Liver (tissue), 9 donors: ENCODE data around the gene LYPLAL1. TPM values are rescaled to one million over a fixed set of nuclear protein-coding genes. Genes with fewer than 3 reads are reported as not detected.

Experiments used
- DNase-seq: peaks from one replicate; pipeline ENCODE4 v3.0.0-alpha.2; 2017; ENCODE audit warnings: low spot score
- H3K27ac ChIP-seq, 2 donors: one replicate each; pipeline ENCODE4 v1.7.0; 2013; ENCODE audit warnings: inconsistent platforms in 2 of 2, low read length in 2 of 2, control low read depth in 1 of 2, low read depth in 1 of 2, mild to moderate bottlenecking in 1 of 2
- H3K27me3 ChIP-seq, 4 donors: one replicate each; pipeline versions ENCODE4 v1.6.1 to v1.7.0; 2013; ENCODE audit warnings: low read length in 3 of 4, inconsistent platforms in 1 of 4, mild to moderate bottlenecking in 1 of 4, moderate library complexity in 1 of 4; ENCODE audit not compliant: control insufficient read depth in 4 of 4, insufficient read depth in 4 of 4
- H3K36me3 ChIP-seq, 4 donors: one replicate each; pipeline versions ENCODE4 v1.6.1 to v1.7.0; 2013; ENCODE audit warnings: low read length in 3 of 4, mild to moderate bottlenecking in 3 of 4, low read depth in 1 of 4, moderate library complexity in 1 of 4; ENCODE audit not compliant: control insufficient read depth in 4 of 4, insufficient read depth in 3 of 4
- H3K4me1 ChIP-seq, 4 donors: one replicate each; pipeline versions ENCODE4 v1.6.1 to v1.7.0; 2013; ENCODE audit warnings: low read length in 3 of 4, mild to moderate bottlenecking in 3 of 4, moderate library complexity in 1 of 4; ENCODE audit not compliant: control insufficient read depth in 4 of 4, insufficient read depth in 4 of 4
- H3K4me3 ChIP-seq, 3 donors: one replicate each; pipeline versions ENCODE4 v1.6.1 to v1.7.0; 2013; ENCODE audit warnings: low read length in 3 of 3, control low read depth in 1 of 3, low read depth in 1 of 3, mild to moderate bottlenecking in 1 of 3
- H3K9ac ChIP-seq, 2 donors: one replicate each; pipeline ENCODE4 v1.7.0; 2013; ENCODE audit warnings: low read length in 2 of 2, mild to moderate bottlenecking in 2 of 2, moderate library complexity in 2 of 2, control low read depth in 1 of 2, low read depth in 1 of 2
- H3K9me3 ChIP-seq, 4 donors: one replicate each; pipeline versions ENCODE4 v1.6.1 to v1.7.0; 2013; ENCODE audit warnings: low read length in 3 of 4; ENCODE audit not compliant: control insufficient read depth in 4 of 4
- EGR1 ChIP-seq, 2 donors: IDR thresholded peaks; 2 replicates each; pipeline ENCODE4 v1.6.1; 2016 to 2018; ENCODE audit warnings: antibody characterized with exemption in 2 of 2, low read depth in 2 of 2
- FOXA1 ChIP-seq: IDR thresholded peaks from 2 replicates; pipeline ENCODE4 v1.6.1; 2016; ENCODE audit warnings: antibody characterized with exemption
- FOXA2 ChIP-seq: IDR thresholded peaks from 2 replicates; pipeline ENCODE4 v1.6.1; 2016; ENCODE audit warnings: antibody characterized with exemption
- GABPA ChIP-seq, 2 donors: IDR thresholded peaks in 1 of 2; conservative IDR thresholded peaks in 1 of 2; 2 replicates each; pipeline ENCODE4 v1.6.1; 2016; ENCODE audit warnings: antibody characterized with exemption in 2 of 2, mild to moderate bottlenecking in 1 of 2, moderate library complexity in 1 of 2
- HNF4A ChIP-seq, 2 donors: conservative IDR thresholded peaks; 2 replicates each; pipeline ENCODE4 v1.6.1; 2016; ENCODE audit warnings: antibody characterized with exemption in 2 of 2, mild to moderate bottlenecking in 2 of 2
- HNF4G ChIP-seq: IDR thresholded peaks from 2 replicates; pipeline ENCODE4 v1.6.1; 2016; ENCODE audit warnings: antibody characterized with exemption
- JUND ChIP-seq, 2 donors: IDR thresholded peaks; 2 replicates each; pipeline ENCODE4 v1.6.1; 2016; ENCODE audit warnings: antibody characterized with exemption in 2 of 2
- NR2F2 ChIP-seq: IDR thresholded peaks from 2 replicates; pipeline ENCODE4 v1.6.1; 2016; ENCODE audit warnings: antibody characterized with exemption
- RAD21 ChIP-seq, 2 donors: IDR thresholded peaks; 2 replicates each; pipeline ENCODE4 v1.6.1; 2016; ENCODE audit warnings: antibody characterized with exemption in 2 of 2, mild to moderate bottlenecking in 2 of 2
- RXRA ChIP-seq, 2 donors: IDR thresholded peaks; 2 replicates each; pipeline ENCODE4 v1.6.1; 2017 to 2018; ENCODE audit warnings: antibody characterized with exemption in 2 of 2, mild to moderate bottlenecking in 1 of 2
- SP1 ChIP-seq: IDR thresholded peaks from 2 replicates; pipeline ENCODE4 v1.6.1; 2018; ENCODE audit warnings: antibody characterized with exemption, mild to moderate bottlenecking
- YY1 ChIP-seq: IDR thresholded peaks from 2 replicates; pipeline ENCODE4 v1.6.1; 2016; ENCODE audit warnings: antibody characterized with exemption, mild to moderate bottlenecking
- WGBS: extraction: QIAGEN DNeasy Blood & Tissue Kit; methylation state at CpG from one replicate; pipeline ENCODE4 v1.1.7; 2013; 5-methylcytosine and 5-hydroxymethylcytosine counted together
- polyA plus RNA-seq, 2 donors: library from polyadenylated mRNA; stranded (reverse) in 1 of 2; unstranded in 1 of 2; fragments of 200-250 nt in 1 of 2; fragments of >200 nt in 1 of 2; fragmentation: Nextera tagmentation in 1 of 2; extraction: Ambion mirVana in 1 of 2; gene quantifications; one replicate each; pipeline versions ENCODE4 v1.2.1 to v1.2.3, GENCODE V29; 2013 to 2015
- total RNA-seq, 2 donors: library from RNA; depleted of rRNA; stranded (reverse); fragments of >200 nt; gene quantifications; one replicate each; pipeline ENCODE4 v1.2.3, GENCODE V29; 2014
- TF ChIP-seq, protein P1 (sequence below): IDR thresholded peaks from 2 replicates; pipeline ENCODE4 v1.6.1; 2016; ENCODE audit warnings: antibody characterized with exemption
- TF ChIP-seq, protein P2 (sequence below): IDR thresholded peaks from 2 replicates; pipeline ENCODE4 v1.6.1; 2016; ENCODE audit warnings: antibody characterized with exemption
- TF ChIP-seq, protein P3 (sequence below): IDR thresholded peaks from 2 replicates; pipeline ENCODE4 v1.6.1; 2016; ENCODE audit warnings: antibody characterized with exemption, mild to moderate bottlenecking
- donor health status: healthy.
- donor health status: healthy.
- donor health status: healthy.
- donor health status: healthy.
- donor health status: healthy.

Gene LYPLAL1
- total and polyA plus RNA-seq, 4 donors: 10.3 to 57.4 (median 13.7) TPM

DNA sequence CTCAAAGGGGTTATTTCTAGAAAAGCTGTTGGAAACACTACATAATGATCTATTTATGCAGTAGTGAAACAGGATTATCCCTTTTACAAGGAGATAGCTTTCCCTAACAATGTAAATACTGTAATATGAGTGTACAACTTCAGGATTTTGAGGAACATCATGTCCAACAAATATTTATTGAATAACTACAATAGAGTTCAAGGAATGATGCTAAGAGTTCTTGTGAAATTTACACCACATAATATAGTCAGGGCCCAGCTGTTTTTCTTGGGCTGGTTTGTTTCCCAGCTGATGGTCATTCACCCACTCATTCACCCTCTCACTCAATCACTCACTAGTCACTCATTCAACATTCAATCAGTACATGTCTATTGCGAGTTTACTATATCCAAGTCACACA, 12.3 kb upstream of the LYPLAL1 start:
- 96% methylated on average over 1 of the region's 1 CpG for WGBS
- H3K9ac ChIP-seq: no peak overlapping the region
- H3K36me3 ChIP-seq: no peaks in the 10 kb centered on the region
- H3K4me1 ChIP-seq: no peaks in the 10 kb centered on the region
- no peak overlapping the region for H3K27ac ChIP-seq
- no peak overlapping the region for H3K4me3 ChIP-seq
- no peaks in the 10 kb centered on the region for H3K9me3 ChIP-seq
- no peaks in the 10 kb centered on the region for H3K27me3 ChIP-seq
- DNase-seq: no peak
- TF ChIP-seq FOXA2 (no peak), FOXA1 (no peak), EGR1 (IDR thresholded peaks at IDR 0.05; ENCODE audit: low read depth in 2 of 2) (no peak), GABPA (IDR thresholded peaks at IDR 0.05 in 1 of 2, conservative IDR thresholded peaks at IDR 0.05 in 1 of 2) (no peak), YY1 (no peak), RAD21 (IDR thresholded peaks at IDR 0.05) (no peak), HNF4A (conservative IDR thresholded peaks at IDR 0.05) (no peak), HNF4G (no peak), RXRA (IDR thresholded peaks at IDR 0.05) (no peak), JUND (IDR thresholded peaks at IDR 0.05) (no peak), SP1 (no peak)
- TF ChIP-seq, protein P1, sequence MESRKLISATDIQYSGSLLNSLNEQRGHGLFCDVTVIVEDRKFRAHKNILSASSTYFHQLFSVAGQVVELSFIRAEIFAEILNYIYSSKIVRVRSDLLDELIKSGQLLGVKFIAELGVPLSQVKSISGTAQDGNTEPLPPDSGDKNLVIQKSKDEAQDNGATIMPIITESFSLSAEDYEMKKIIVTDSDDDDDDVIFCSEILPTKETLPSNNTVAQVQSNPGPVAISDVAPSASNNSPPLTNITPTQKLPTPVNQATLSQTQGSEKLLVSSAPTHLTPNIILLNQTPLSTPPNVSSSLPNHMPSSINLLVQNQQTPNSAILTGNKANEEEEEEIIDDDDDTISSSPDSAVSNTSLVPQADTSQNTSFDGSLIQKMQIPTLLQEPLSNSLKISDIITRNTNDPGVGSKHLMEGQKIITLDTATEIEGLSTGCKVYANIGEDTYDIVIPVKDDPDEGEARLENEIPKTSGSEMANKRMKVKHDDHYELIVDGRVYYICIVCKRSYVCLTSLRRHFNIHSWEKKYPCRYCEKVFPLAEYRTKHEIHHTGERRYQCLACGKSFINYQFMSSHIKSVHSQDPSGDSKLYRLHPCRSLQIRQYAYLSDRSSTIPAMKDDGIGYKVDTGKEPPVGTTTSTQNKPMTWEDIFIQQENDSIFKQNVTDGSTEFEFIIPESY: no peak
- TF ChIP-seq, protein P2, sequence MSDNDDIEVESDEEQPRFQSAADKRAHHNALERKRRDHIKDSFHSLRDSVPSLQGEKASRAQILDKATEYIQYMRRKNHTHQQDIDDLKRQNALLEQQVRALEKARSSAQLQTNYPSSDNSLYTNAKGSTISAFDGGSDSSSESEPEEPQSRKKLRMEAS: no peak

DNA sequence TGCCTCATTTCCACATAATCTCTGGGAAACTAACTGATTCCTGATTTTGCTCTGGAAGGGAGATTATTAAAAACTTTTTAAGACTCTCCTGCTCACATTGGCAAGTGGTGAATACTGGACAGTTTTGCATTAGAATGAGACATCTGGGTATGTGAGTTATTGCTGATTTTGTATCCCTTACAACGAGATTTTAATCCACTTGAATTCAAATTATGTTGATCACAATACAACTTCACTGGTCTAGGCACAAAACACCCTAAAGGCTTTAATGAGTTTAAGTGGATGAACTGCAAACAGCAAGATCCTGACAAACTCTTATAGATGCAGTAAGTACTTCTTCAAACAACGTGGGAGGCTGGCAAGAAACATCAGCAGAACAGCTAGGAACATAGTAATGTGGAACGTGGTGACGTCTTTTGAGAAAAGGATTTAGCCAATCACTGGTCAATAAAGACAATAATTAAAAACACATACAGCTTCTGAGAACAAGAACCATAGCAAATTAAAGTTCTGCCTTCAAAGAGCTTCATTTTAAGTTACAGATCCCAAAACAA, 10.2 kb upstream of the LYPLAL1 start:
- H3K9ac ChIP-seq: no peak overlapping the region
- H3K9me3 ChIP-seq: no peaks in the 10 kb centered on the region
- WGBS: 79% methylated on average over 4 of the region's 4 CpGs
- DNase-seq: no peak
- H3K36me3 ChIP-seq: no peaks in the 10 kb centered on the region
- H3K4me1 ChIP-seq: no peaks in the 10 kb centered on the region
- H3K27ac ChIP-seq: no peak overlapping the region
- H3K4me3 ChIP-seq: no peak overlapping the region
- H3K27me3 ChIP-seq: no peaks in the 10 kb centered on the region
- no peak for TF ChIP-seq EGR1 (IDR thresholded peaks at IDR 0.05; ENCODE audit: low read depth in 2 of 2)
- TF ChIP-seq, protein P3, sequence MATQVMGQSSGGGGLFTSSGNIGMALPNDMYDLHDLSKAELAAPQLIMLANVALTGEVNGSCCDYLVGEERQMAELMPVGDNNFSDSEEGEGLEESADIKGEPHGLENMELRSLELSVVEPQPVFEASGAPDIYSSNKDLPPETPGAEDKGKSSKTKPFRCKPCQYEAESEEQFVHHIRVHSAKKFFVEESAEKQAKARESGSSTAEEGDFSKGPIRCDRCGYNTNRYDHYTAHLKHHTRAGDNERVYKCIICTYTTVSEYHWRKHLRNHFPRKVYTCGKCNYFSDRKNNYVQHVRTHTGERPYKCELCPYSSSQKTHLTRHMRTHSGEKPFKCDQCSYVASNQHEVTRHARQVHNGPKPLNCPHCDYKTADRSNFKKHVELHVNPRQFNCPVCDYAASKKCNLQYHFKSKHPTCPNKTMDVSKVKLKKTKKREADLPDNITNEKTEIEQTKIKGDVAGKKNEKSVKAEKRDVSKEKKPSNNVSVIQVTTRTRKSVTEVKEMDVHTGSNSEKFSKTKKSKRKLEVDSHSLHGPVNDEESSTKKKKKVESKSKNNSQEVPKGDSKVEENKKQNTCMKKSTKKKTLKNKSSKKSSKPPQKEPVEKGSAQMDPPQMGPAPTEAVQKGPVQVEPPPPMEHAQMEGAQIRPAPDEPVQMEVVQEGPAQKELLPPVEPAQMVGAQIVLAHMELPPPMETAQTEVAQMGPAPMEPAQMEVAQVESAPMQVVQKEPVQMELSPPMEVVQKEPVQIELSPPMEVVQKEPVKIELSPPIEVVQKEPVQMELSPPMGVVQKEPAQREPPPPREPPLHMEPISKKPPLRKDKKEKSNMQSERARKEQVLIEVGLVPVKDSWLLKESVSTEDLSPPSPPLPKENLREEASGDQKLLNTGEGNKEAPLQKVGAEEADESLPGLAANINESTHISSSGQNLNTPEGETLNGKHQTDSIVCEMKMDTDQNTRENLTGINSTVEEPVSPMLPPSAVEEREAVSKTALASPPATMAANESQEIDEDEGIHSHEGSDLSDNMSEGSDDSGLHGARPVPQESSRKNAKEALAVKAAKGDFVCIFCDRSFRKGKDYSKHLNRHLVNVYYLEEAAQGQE: no peak
- no peak for TF ChIP-seq NR2F2
- TF ChIP-seq GABPA (IDR thresholded peaks at IDR 0.05 in 1 of 2, conservative IDR thresholded peaks at IDR 0.05 in 1 of 2): no peak
- no peak for TF ChIP-seq HNF4A (conservative IDR thresholded peaks at IDR 0.05)
- no peak for TF ChIP-seq FOXA1
